Measurements from ENCODE around the gene KRTAP10-3. TPM values are rescaled to one million over a fixed set of nuclear protein-coding genes. Genes with fewer than 3 reads are reported as not detected.
A peak's percentile ranks its signal among the peaks of the same experiment; 100 is the strongest.
"Not testable (repeated sequence)": the region's sequence is repeated elsewhere in the genome, so short reads cannot be mapped to it uniquely, and the experiment has no call there.

Gene KRTAP10-3
- total RNA-seq, 2 experiments from 2014 or later: not detected

GRCh38 chr21:44573630-44574456 is 15.2 kb upstream of the KRTAP10-3 start, which contains the start of gene KRTAP10-4:
TSS of gene KRTAP10-4 (plus strand) at chr21:44573729. CDS start at chr21:44573759, 30 bp downstream.
- H3K4me1 Mint-ChIP-seq (ENCODE audit: low read depth); H3K36me3 Mint-ChIP-seq; POLR2A ChIA-PET; H3K27ac Mint-ChIP-seq; intact Hi-C loops (cut with micrococcal nuclease); H3K4me3 Mint-ChIP-seq; DNase-seq; H3K27me3 Mint-ChIP-seq: not testable (repeated sequence)
- peaks cover 22% of the 10 kb centered on the region for H3K9me3 Mint-ChIP-seq
- CTCF ChIA-PET: interaction anchor here (0.6 kb wide), 1 partner anchor 20 kb away, joined by 3 read pairs; no protein-coding TSS in a partner anchor

DNA sequence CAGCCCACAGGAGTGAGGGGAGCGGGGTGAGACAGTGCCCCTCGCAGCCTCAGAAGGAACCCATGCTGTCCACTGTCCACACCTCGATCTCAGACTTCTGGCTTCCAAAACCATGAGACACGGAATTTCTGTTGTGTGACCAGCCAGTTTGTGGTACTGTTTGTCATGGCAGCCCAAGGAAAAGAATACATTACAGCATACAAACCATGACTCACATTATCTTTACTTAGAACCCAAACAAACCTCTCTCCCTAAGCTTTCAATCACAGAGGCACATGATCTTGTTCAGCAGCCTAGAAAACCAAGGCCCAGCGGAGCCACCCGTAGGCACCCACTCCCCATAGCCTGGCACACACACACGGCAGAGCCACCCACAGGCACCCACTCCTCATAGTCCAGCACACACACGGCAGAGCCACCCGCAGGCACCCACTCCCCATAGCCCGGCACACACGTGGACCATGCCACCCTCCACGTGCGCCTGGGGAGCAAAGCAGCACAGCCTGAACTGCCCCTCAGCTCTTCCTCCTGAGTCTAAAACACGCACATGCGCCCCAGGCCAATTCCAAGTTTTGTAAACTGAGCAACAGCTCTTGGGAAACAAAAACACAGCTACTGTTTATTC is 14.5 kb upstream of the KRTAP10-3 start:
- Mint-ChIP-seq H3K27me3 (peaks cover 1% of the 10 kb centered on the region), H3K36me3 (peaks cover 2% of the 10 kb centered on the region), H3K4me1 (ENCODE audit: low read depth) (no peaks in the 10 kb centered on the region), H3K9me3 (peaks cover 22% of the 10 kb centered on the region), H3K4me3 (no peak overlapping the region), H3K27ac (no peak overlapping the region)
- DNase-seq: no peak
- intact Hi-C loops (cut with micrococcal nuclease): no loop called here
- ChIA-PET CTCF (interaction anchor here (0.6 kb wide), 1 partner anchor 20 kb away, joined by 3 read pairs; no protein-coding TSS in a partner anchor), POLR2A (no interaction called here)

- H3K4me3 Mint-ChIP-seq: no peak overlapping the region
- H3K9me3 Mint-ChIP-seq: peaks cover 13% of the 10 kb centered on the region
- intact Hi-C loops (cut with micrococcal nuclease): no loop called here
- H3K36me3 Mint-ChIP-seq: no peaks in the 10 kb centered on the region
- DNase-seq: no peak
- ChIA-PET POLR2A (no interaction called here), CTCF (no interaction called here)
- peaks cover 1% of the 10 kb centered on the region for H3K27me3 Mint-ChIP-seq
- no peaks in the 10 kb centered on the region for H3K4me1 Mint-ChIP-seq (ENCODE audit: low read depth)
- H3K27ac Mint-ChIP-seq: no peak overlapping the region
Observed at GRCh38 chr21:44571844-44572782, 13.5 kb upstream of the KRTAP10-3 start.

DNA sequence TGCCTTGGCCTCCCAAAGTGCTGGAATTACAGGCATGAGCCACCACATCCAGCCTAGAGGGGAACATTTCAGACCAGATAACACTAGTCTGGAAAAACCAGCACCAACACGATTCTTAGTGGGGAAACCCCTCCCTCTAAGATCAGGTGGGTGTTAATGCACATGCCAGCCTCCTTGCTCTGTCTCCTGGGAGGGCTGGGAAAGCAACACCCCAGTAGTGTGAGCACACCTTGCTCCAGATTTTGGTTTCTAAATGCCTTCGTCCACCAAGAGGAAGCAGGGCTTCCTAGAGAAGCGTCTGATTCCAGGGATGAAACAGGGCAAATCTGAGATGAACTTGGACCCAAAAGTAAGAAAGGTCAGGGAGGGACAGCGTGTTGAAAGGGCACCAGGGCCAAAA is 12.7 kb upstream of the KRTAP10-3 start:
- POLR2A ChIA-PET: no interaction called here
- Mint-ChIP-seq H3K4me3 (no peak overlapping the region), H3K4me1 (ENCODE audit: low read depth) (no peaks in the 10 kb centered on the region), H3K27me3 (peaks cover 1% of the 10 kb centered on the region), H3K9me3 (peaks cover 6% of the 10 kb centered on the region), H3K27ac (no peak overlapping the region), H3K36me3 (no peaks in the 10 kb centered on the region)
- CTCF ChIA-PET: no interaction called here
- DNase-seq: no peak
- intact Hi-C loops (cut with micrococcal nuclease): no loop called here

- ChIA-PET CTCF (no interaction called here), POLR2A (no interaction called here)
- peaks cover 5% of the 10 kb centered on the region for H3K4me1 Mint-ChIP-seq (ENCODE audit: low read depth)
- H3K9me3 Mint-ChIP-seq: peaks cover 3% of the 10 kb centered on the region
- no peak for DNase-seq
- peaks cover 1% of the 10 kb centered on the region for H3K27me3 Mint-ChIP-seq
- H3K27ac Mint-ChIP-seq: no peak overlapping the region
- no peak overlapping the region for H3K4me3 Mint-ChIP-seq
- no peaks in the 10 kb centered on the region for H3K36me3 Mint-ChIP-seq
- intact Hi-C loops (cut with micrococcal nuclease): no loop called here
Observed at GRCh38 chr21:44569861-44570517, 11.4 kb upstream of the KRTAP10-3 start.

- Mint-ChIP-seq H3K36me3 (no peaks in the 10 kb centered on the region), H3K9me3 (peaks cover 3% of the 10 kb centered on the region), H3K4me1 (ENCODE audit: low read depth) (peaks cover 10% of the 10 kb centered on the region), H3K27me3 (no peaks in the 10 kb centered on the region), H3K4me3 (no peak overlapping the region), H3K27ac (no peak overlapping the region)
- DNase-seq: no peak
- POLR2A ChIA-PET: no interaction called here
- CTCF ChIA-PET: no interaction called here
- intact Hi-C loops (cut with micrococcal nuclease): no loop called here
Observed at GRCh38 chr21:44568667-44569556, 10.3 kb upstream of the KRTAP10-3 start.

- Mint-ChIP-seq H3K27me3 (no peaks in the 10 kb centered on the region), H3K4me1 (ENCODE audit: low read depth) (peaks cover 10% of the 10 kb centered on the region), H3K4me3 (no peak overlapping the region), H3K27ac (no peak overlapping the region), H3K9me3 (peaks cover 4% of the 10 kb centered on the region), H3K36me3 (no peaks in the 10 kb centered on the region)
- ChIA-PET CTCF (interaction anchor here (0.6 kb wide), 1 partner anchor 32 kb away, joined by 5 read pairs; no protein-coding TSS in a partner anchor), POLR2A (no interaction called here)
- DNase-seq: no peak
- intact Hi-C loops (cut with micrococcal nuclease): no loop called here
Observed at GRCh38 chr21:44568261-44568660, 9.7 kb upstream of the KRTAP10-3 start.

- Mint-ChIP-seq H3K4me3 (no peak overlapping the region), H3K4me1 (ENCODE audit: low read depth) (peaks cover 10% of the 10 kb centered on the region), H3K9me3 (peaks cover 6% of the 10 kb centered on the region), H3K27me3 (no peaks in the 10 kb centered on the region), H3K27ac (no peak overlapping the region), H3K36me3 (no peaks in the 10 kb centered on the region)
- POLR2A ChIA-PET: no interaction called here
- CTCF ChIA-PET: interaction anchor here (0.6 kb wide), 1 partner anchor 31 kb away, joined by 5 read pairs; no protein-coding TSS in a partner anchor
- no peak for DNase-seq
- intact Hi-C loops (cut with micrococcal nuclease): no loop called here
Observed at GRCh38 chr21:44567481-44568171, 9.0 kb upstream of the KRTAP10-3 start.

GRCh38 chr21:44566403-44566802 is 7.8 kb upstream of the KRTAP10-3 start:
- H3K27me3 Mint-ChIP-seq: no peaks in the 10 kb centered on the region
- no peak overlapping the region for H3K4me3 Mint-ChIP-seq
- CTCF ChIA-PET: no interaction called here
- peaks cover 14% of the 10 kb centered on the region for H3K9me3 Mint-ChIP-seq
- H3K4me1 Mint-ChIP-seq (ENCODE audit: low read depth): peaks cover 10% of the 10 kb centered on the region
- POLR2A ChIA-PET: no interaction called here
- peaks cover 2% of the 10 kb centered on the region for H3K36me3 Mint-ChIP-seq
- no peak overlapping the region for H3K27ac Mint-ChIP-seq
- no peak for DNase-seq
- intact Hi-C loops (cut with micrococcal nuclease): no loop called here

- no peak for DNase-seq
- H3K4me3 Mint-ChIP-seq: no peak overlapping the region
- ChIA-PET POLR2A (no interaction called here), CTCF (no interaction called here)
- H3K27ac Mint-ChIP-seq: peak overlapping the region; percentile 1
- H3K9me3 Mint-ChIP-seq: peaks cover 22% of the 10 kb centered on the region
- intact Hi-C loops (cut with micrococcal nuclease): no loop called here
- no peaks in the 10 kb centered on the region for H3K27me3 Mint-ChIP-seq
- peaks cover 10% of the 10 kb centered on the region for H3K4me1 Mint-ChIP-seq (ENCODE audit: low read depth)
- H3K36me3 Mint-ChIP-seq: peaks cover 2% of the 10 kb centered on the region
Observed at GRCh38 chr21:44564886-44565598, 6.4 kb upstream of the KRTAP10-3 start.
